ENCODE data around the gene LRMDA. TPM values are rescaled to one million over a fixed set of nuclear protein-coding genes. Genes with fewer than 3 reads are reported as not detected.

Gene LRMDA
- total and polyA plus RNA-seq, 10 of the 15 experiments (the other 5 are each of a cell fraction or from before 2014, with no cell fraction given): 0.07 to 0.54 (median 0.29) TPM; not detected in 4

- Histone ChIP-seq H3K4me3 (no peak overlapping the region), H3K36me3 (ENCODE audit: control insufficient read depth in 2 of 2, insufficient read depth in 2 of 2, low read length in 1 of 2) (no peaks in the 10 kb centered on the region), H3K9ac (ENCODE audit: control insufficient read depth, insufficient read depth, low read length) (no peak overlapping the region), H3K4me1 (ENCODE audit: control insufficient read depth, insufficient read depth, low read length) (no peaks in the 10 kb centered on the region), H3K27me3 (replicated peaks in 1 of 2; ENCODE audit: control insufficient read depth in 2 of 2, insufficient read depth in 2 of 2, low read length in 1 of 2) (no peaks in the 10 kb centered on the region), H4K20me1 (ENCODE audit: control insufficient read depth, insufficient read depth) (no peaks in the 10 kb centered on the region), H3K4me2 (ENCODE audit: control insufficient read depth, insufficient read depth) (no peak overlapping the region), H2AFZ (ENCODE audit: control insufficient read depth, low read depth, low read length) (no peak overlapping the region), H3K79me2 (ENCODE audit: control insufficient read depth, insufficient read depth, low read length) (no peaks in the 10 kb centered on the region), H3K9me3 (replicated peaks; ENCODE audit: control insufficient read depth, insufficient read depth, low read length) (no peaks in the 10 kb centered on the region), H3K27ac (ENCODE audit: control insufficient read depth, insufficient read depth) (no peak overlapping the region)
- SMC1A ChIA-PET (ENCODE audit: uncharacterized antibody, unreplicated experiment): no interaction called here
- DNase-seq (ENCODE audit: low read depth, low spot score): no peak
- RAD21 ChIA-PET (ENCODE audit: unreplicated experiment): no interaction called here
- POLR2A ChIA-PET: no interaction called here
- BruUV-seq (replicated peaks): no TSS peak
- CTCF ChIA-PET: no interaction called here
- in situ Hi-C loops (cut with MboI): no loop called here
- no peak for FAIRE-seq
- ATAC-seq: no peak
- WGBS (ENCODE audit: insufficient coverage, insufficient replicate concordance, low lambda C conversion rate, missing lambda C conversion rate): 5% methylated on average over 1 of the region's 1 CpG
- TF ChIP-seq FOS (IDR thresholded peaks at IDR 0.05; ENCODE audit: borderline replicate concordance, extremely low read depth, insufficient read length) (no peak), TCF7 (IDR thresholded peaks at IDR 0.05; ENCODE audit: borderline replicate concordance) (no peak), PAX5 (IDR thresholded peaks at IDR 0.05; ENCODE audit: borderline replicate concordance, low read depth, low read length) (no peak), TBL1XR1 (IDR thresholded peaks at IDR 0.05; ENCODE audit: low read depth, low read length) (no peak), NKRF (conservative IDR thresholded peaks at IDR 0.05) (no peak), HDAC2 (IDR thresholded peaks at IDR 0.05) (no peak), STAT3 (IDR thresholded peaks at IDR 0.05; ENCODE audit: low read depth, low read length) (no peak), ZNF592 (IDR thresholded peaks at IDR 0.05) (no peak), HDAC6 (IDR thresholded peaks at IDR 0.05; ENCODE audit: unreplicated experiment) (no peak), USF2 (IDR thresholded peaks at IDR 0.05; ENCODE audit: borderline replicate concordance, low read depth, low read length) (no peak), NR2C1 (IDR thresholded peaks at IDR 0.05) (no peak), SPI1 (IDR thresholded peaks at IDR 0.05; ENCODE audit: borderline replicate concordance, insufficient read depth, low read depth, low read length) (no peak)
- intact Hi-C loops (cut with micrococcal nuclease; ENCODE audit: unreplicated experiment): no loop called here
Measured at GRCh38 chr10:76149182-76149581, 717.8 kb downstream of the LRMDA start.

Data from GM12878 (cell line).